Suprapubic skin (tissue), 4 donors: ENCODE measurements around the gene SLC44A1.

Source experiments
- CTCF ChIP-seq, 2 donors: fragments of 200-600 bp in 1 of 2; fragments of 450-650 bp in 1 of 2; sonication (generic) in 1 of 2; IDR thresholded peaks; one replicate each; pipeline ENCODE4 v1.5.1; 2016 to 2019; ENCODE audit warnings: antibody characterized with exemption in 2 of 2, mild to moderate bottlenecking in 1 of 2, moderate library complexity in 1 of 2
- EP300 ChIP-seq: sonication (generic); formaldehyde crosslinking; IDR thresholded peaks from one replicate; pipeline ENCODE4 v1.6.1; 2017; ENCODE audit warnings: antibody characterized with exemption
- POLR2A ChIP-seq, 2 donors: fragments of 450-650 bp; IDR thresholded peaks; one replicate each; pipeline ENCODE4 v1.6.1; 2017; ENCODE audit warnings: antibody characterized with exemption in 2 of 2, mild to moderate bottlenecking in 2 of 2, moderate library complexity in 2 of 2
- POLR2AphosphoS5 ChIP-seq, 3 donors: sonication (generic); formaldehyde crosslinking; IDR thresholded peaks; one replicate each; pipeline ENCODE4 v1.6.1; 2017; ENCODE audit warnings: antibody characterized with exemption in 3 of 3

GRCh38 chr9:105313238-105313637 lies 68.8 kb downstream of the SLC44A1 start:
- no peak for TF ChIP-seq POLR2A (IDR thresholded peaks at IDR 0.05)
- no peak for TF ChIP-seq CTCF (IDR thresholded peaks at IDR 0.05)
- no peak for TF ChIP-seq POLR2AphosphoS5 (IDR thresholded peaks at IDR 0.05)
- TF ChIP-seq EP300 = no peak
